Gastrocnemius medialis (tissue), 4 donors: Measurements from ENCODE around the gene S100A10.

Experiments
- POLR2A ChIP-seq, 2 donors: fragments of 450-650 bp; IDR thresholded peaks; one replicate each; pipeline ENCODE4 v1.6.1; 2017; ENCODE audit warnings: antibody characterized with exemption in 2 of 2, mild to moderate bottlenecking in 2 of 2, moderate library complexity in 2 of 2
- TF ChIP-seq, protein P1 (sequence below), 5 experiments: fragments of 450-650 bp in 3 of 5; fragments of 200-600 bp in 2 of 5; sonication (generic) in 2 of 5; IDR thresholded peaks in 4 of 5; conservative IDR thresholded peaks in 1 of 5; 1 replicate in 4 of 5; 2 replicates in 1 of 5; pipeline ENCODE4 v1.5.1; 2016 to 2019; ENCODE audit warnings: antibody characterized with exemption in 5 of 5, mild to moderate bottlenecking in 3 of 5, moderate library complexity in 3 of 5

DNA sequence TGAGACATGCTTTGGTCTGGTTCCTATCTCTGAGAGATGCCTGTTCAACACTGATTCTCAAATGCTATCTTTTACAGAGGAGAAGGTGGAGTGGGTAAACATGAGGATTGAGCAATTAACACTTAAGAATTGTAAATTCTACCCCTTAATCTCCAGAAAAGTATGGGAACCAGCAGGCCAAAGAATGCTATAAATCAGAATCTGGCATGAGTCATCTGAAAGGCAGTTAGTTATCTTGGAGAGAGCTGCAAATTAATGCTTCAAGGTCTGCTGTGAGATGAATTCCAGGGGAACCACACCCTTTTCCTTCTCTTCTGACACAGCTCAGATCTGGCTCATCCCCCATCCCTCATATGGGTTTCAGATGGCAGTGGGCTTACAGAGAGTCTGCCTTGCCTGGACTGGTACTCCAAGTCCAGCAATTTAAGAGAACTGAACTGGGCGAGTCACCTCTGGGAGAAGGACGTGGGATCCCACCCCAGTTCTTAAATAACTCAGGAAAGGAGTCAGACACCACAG, 5.2 kb downstream of the S100A10 start:
- no peak for TF ChIP-seq POLR2A (IDR thresholded peaks at IDR 0.05)
- TF ChIP-seq, protein P1, sequence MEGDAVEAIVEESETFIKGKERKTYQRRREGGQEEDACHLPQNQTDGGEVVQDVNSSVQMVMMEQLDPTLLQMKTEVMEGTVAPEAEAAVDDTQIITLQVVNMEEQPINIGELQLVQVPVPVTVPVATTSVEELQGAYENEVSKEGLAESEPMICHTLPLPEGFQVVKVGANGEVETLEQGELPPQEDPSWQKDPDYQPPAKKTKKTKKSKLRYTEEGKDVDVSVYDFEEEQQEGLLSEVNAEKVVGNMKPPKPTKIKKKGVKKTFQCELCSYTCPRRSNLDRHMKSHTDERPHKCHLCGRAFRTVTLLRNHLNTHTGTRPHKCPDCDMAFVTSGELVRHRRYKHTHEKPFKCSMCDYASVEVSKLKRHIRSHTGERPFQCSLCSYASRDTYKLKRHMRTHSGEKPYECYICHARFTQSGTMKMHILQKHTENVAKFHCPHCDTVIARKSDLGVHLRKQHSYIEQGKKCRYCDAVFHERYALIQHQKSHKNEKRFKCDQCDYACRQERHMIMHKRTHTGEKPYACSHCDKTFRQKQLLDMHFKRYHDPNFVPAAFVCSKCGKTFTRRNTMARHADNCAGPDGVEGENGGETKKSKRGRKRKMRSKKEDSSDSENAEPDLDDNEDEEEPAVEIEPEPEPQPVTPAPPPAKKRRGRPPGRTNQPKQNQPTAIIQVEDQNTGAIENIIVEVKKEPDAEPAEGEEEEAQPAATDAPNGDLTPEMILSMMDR (IDR thresholded peaks at IDR 0.05 in 4 of 5, conservative IDR thresholded peaks at IDR 0.05 in 1 of 5): no peak
